HL-60 (cell line): ENCODE data around the gene NXPH2.

Experiments
- DNase-seq, 2 experiments: peaks; one replicate each; pipeline ENCODE4 v3.0.0-alpha.2; 2010 to 2020; ENCODE audit warnings: low read depth in 1 of 2, low spot score in 1 of 2
- H3K27ac ChIP-seq: fragments of 250-450 bp; sonication (Bioruptor Pico); replicated peaks from 2 replicates; pipeline ENCODE4 v1.5.1; 2020; ENCODE audit warnings: mild to moderate bottlenecking, moderate library complexity
- H3K27me3 ChIP-seq: fragments of 250-450 bp; sonication (Bioruptor Pico); 2 replicates; pipeline ENCODE4 v1.5.1; 2021; ENCODE audit warnings: mild to moderate bottlenecking, moderate library complexity; ENCODE audit not compliant: insufficient read depth, poor library complexity, severe bottlenecking
- H3K4me3 ChIP-seq: replicated peaks from 2 replicates; pipeline ENCODE4 v1.5.1; 2011; ENCODE audit warnings: mild to moderate bottlenecking, control low read depth, low read length; ENCODE audit not compliant: insufficient read depth
- CTCF ChIP-seq: IDR thresholded peaks from one replicate; pipeline ENCODE4 v1.5.1; 2011; ENCODE audit warnings: low read length, control low read depth, inconsistent platforms; ENCODE audit not compliant: insufficient read depth
- GABPA ChIP-seq: IDR thresholded peaks from 2 replicates; pipeline ENCODE4 v1.6.1; 2012; ENCODE audit warnings: low read depth
- POLR2AphosphoS5 ChIP-seq: IDR thresholded peaks from 2 replicates; pipeline ENCODE4 v1.6.1; 2012; ENCODE audit warnings: low read depth
- REST ChIP-seq: IDR thresholded peaks from 2 replicates; pipeline ENCODE4 v1.6.1; 2012; ENCODE audit warnings: low read depth; ENCODE audit not compliant: insufficient replicate concordance
- SPI1 ChIP-seq: IDR thresholded peaks from 2 replicates; pipeline ENCODE4 v1.6.1; 2012; ENCODE audit warnings: low read depth, mild to moderate bottlenecking, borderline replicate concordance

The NXPH2 gene

GRCh38 chr2:138766464-138766863 lies 13.7 kb downstream of the NXPH2 start:
- no peak for TF ChIP-seq REST
- TF ChIP-seq CTCF: no peak
- TF ChIP-seq POLR2AphosphoS5: no peak
- no peak for TF ChIP-seq GABPA
- TF ChIP-seq SPI1: no peak
- Histone ChIP-seq H3K27ac (no peak overlapping the region), H3K4me3 (no peak overlapping the region), H3K27me3 (peaks cover 9% of the 10 kb centered on the region)
- DNase-seq: no peak

GRCh38 chr2:138763971-138764370 lies 16.2 kb downstream of the NXPH2 start:
- peaks cover 9% of the 10 kb centered on the region for H3K27me3 ChIP-seq
- H3K27ac ChIP-seq: no peak overlapping the region
- DNase-seq: no peak
- no peak for TF ChIP-seq SPI1
- TF ChIP-seq GABPA: no peak
- no peak for TF ChIP-seq POLR2AphosphoS5
- no peak for TF ChIP-seq CTCF
- TF ChIP-seq REST: no peak
- H3K4me3 ChIP-seq: no peak overlapping the region

- Histone ChIP-seq H3K4me3 (no peak overlapping the region), H3K27ac (no peak overlapping the region), H3K27me3 (peaks cover 2% of the 10 kb centered on the region)
- DNase-seq: no peak
- no peak for TF ChIP-seq CTCF
- TF ChIP-seq REST: no peak
- no peak for TF ChIP-seq GABPA
- TF ChIP-seq POLR2AphosphoS5: no peak
- no peak for TF ChIP-seq SPI1
These were observed 17.7 kb downstream of the NXPH2 start for GRCh38 chr2:138762533-138762932.
